SK-N-SH (cell line): ENCODE measurements around the gene ZNF775.

Experiments
- CTCF ChIP-seq: fragments of 200-600 bp; sonication (generic); IDR thresholded peaks from 2 replicates; pipeline ENCODE4 v1.6.1; 2017; ENCODE audit warnings: antibody characterized with exemption, mild to moderate bottlenecking, moderate library complexity
- EP300 ChIP-seq, 2 experiments: IDR thresholded peaks; 2 replicates each; pipeline versions ENCODE4 v1.4.0 to v1.6.1; 2012; ENCODE audit warnings: borderline replicate concordance in 1 of 2, low read depth in 1 of 2, low read length in 1 of 2
- EZH2phosphoT487 ChIP-seq: fragments of 200-600 bp; sonication (generic); IDR thresholded peaks from 2 replicates; pipeline ENCODE4 v1.6.1; 2017; ENCODE audit warnings: low read depth, mixed run types, mild to moderate bottlenecking, antibody characterized with exemption, moderate library complexity, borderline replicate concordance
- FOXM1 ChIP-seq: IDR thresholded peaks from 2 replicates; pipeline ENCODE4 v1.4.0; 2012; ENCODE audit warnings: low read depth, mild to moderate bottlenecking
- POLR2AphosphoS5 ChIP-seq: IDR thresholded peaks from 2 replicates; pipeline ENCODE4 v1.6.1; 2012; ENCODE audit warnings: low read depth, low read length
- RAD21 ChIP-seq: IDR thresholded peaks from 2 replicates; pipeline ENCODE4 v1.6.1; 2012; ENCODE audit warnings: mild to moderate bottlenecking, low read length
- REST ChIP-seq: IDR thresholded peaks from 2 replicates; pipeline ENCODE4 v1.6.1; 2012; ENCODE audit warnings: mild to moderate bottlenecking, low read depth, low read length, moderate library complexity
- TAF1 ChIP-seq: IDR thresholded peaks from 2 replicates; pipeline ENCODE4 v1.6.1; 2012; ENCODE audit warnings: low read depth, mild to moderate bottlenecking, low read length, moderate library complexity, borderline replicate concordance
- TCF12 ChIP-seq: IDR thresholded peaks from 2 replicates; pipeline ENCODE4 v1.4.0; 2012
- USF2 ChIP-seq: fragments of 150-350 bp; IDR thresholded peaks from 2 replicates; pipeline ENCODE4 v1.6.1; 2017; ENCODE audit warnings: antibody characterized with exemption, low read length, low read depth, borderline replicate concordance
- ZBTB33 ChIP-seq: IDR thresholded peaks from 2 replicates; pipeline ENCODE4 v1.4.0; 2012; ENCODE audit warnings: low read depth, borderline replicate concordance

GRCh38 chr7:150444674-150445365 is 65.7 kb downstream of the ZNF775 start:
- TF ChIP-seq TAF1 (no peak), CTCF (no peak), FOXM1 (no peak), USF2 (no peak), ZBTB33 (no peak), EP300 (IDR thresholded peaks at IDR 0.05; ENCODE audit: borderline replicate concordance in 1 of 2, low read depth in 1 of 2, low read length in 1 of 2) (no peak), EZH2phosphoT487 (no peak), REST (no peak), POLR2AphosphoS5 (no peak), TCF12 (no peak), RAD21 (no peak)
